Trophoblast cell (in vitro differentiated cells and primary cell): Measurements from ENCODE around the gene TBC1D22A.

Experiments
- DNase-seq, 2 donors: peaks; one replicate each; pipeline ENCODE4 v3.0.0-alpha.2; 2016
- H2AFZ ChIP-seq: 2 replicates; pipeline ENCODE4 v1.6.1; 2013; ENCODE audit warnings: low read length, moderate library complexity, mild to moderate bottlenecking; ENCODE audit not compliant: insufficient read depth, poor library complexity
- H2AK5ac ChIP-seq: 2 replicates; pipeline ENCODE4 v1.6.1; 2013; ENCODE audit warnings: mild to moderate bottlenecking, low read length
- H2BK120ac ChIP-seq: 2 replicates; pipeline ENCODE4 v1.6.1; 2013; ENCODE audit warnings: low read length, mild to moderate bottlenecking, moderate library complexity; ENCODE audit not compliant: insufficient read depth, poor library complexity
- H2BK12ac ChIP-seq: 2 replicates; pipeline ENCODE4 v1.6.1; 2013; ENCODE audit warnings: mild to moderate bottlenecking, low read length, moderate library complexity
- H2BK5ac ChIP-seq: 2 replicates; pipeline ENCODE4 v1.6.1; 2013; ENCODE audit warnings: low read length, low read depth, moderate library complexity, mild to moderate bottlenecking; ENCODE audit not compliant: poor library complexity
- H3K14ac ChIP-seq: 2 replicates; pipeline ENCODE4 v1.6.1; 2013; ENCODE audit warnings: mild to moderate bottlenecking, low read length
- H3K18ac ChIP-seq: 2 replicates; pipeline ENCODE4 v1.6.1; 2013; ENCODE audit warnings: mild to moderate bottlenecking, low read length
- H3K23ac ChIP-seq: 2 replicates; pipeline ENCODE4 v1.6.1; 2013; ENCODE audit warnings: low read length
- H3K27ac ChIP-seq: 2 replicates; pipeline ENCODE4 v1.5.1; 2013; ENCODE audit warnings: low read depth, mild to moderate bottlenecking, inconsistent platforms, low read length, moderate library complexity
- H3K27me3 ChIP-seq: 2 replicates; pipeline ENCODE4 v1.6.1; 2013; ENCODE audit warnings: inconsistent platforms, mild to moderate bottlenecking, low read length, moderate library complexity; ENCODE audit not compliant: insufficient read depth
- H3K36me3 ChIP-seq, 2 experiments: 1 replicate in 1 of 2; 2 replicates in 1 of 2; pipeline ENCODE4 v1.6.1; 2013; ENCODE audit warnings: low read length in 2 of 2, mild to moderate bottlenecking in 2 of 2, moderate library complexity in 1 of 2; ENCODE audit not compliant: insufficient read depth in 2 of 2, control insufficient read depth in 1 of 2
- H3K4ac ChIP-seq: 2 replicates; pipeline ENCODE4 v1.6.1; 2013; ENCODE audit warnings: low read depth, mild to moderate bottlenecking, low read length, moderate library complexity
- H3K4me1 ChIP-seq, 2 experiments: 1 replicate in 1 of 2; 2 replicates in 1 of 2; pipeline ENCODE4 v1.6.1; 2013; ENCODE audit warnings: low read length in 2 of 2, mild to moderate bottlenecking in 2 of 2, moderate library complexity in 1 of 2; ENCODE audit not compliant: insufficient read depth in 2 of 2, control insufficient read depth in 1 of 2
- H3K4me2 ChIP-seq: 2 replicates; pipeline ENCODE4 v1.6.1; 2013; ENCODE audit warnings: inconsistent platforms, mild to moderate bottlenecking, low read length, moderate library complexity
- H3K4me3 ChIP-seq: 2 replicates; pipeline ENCODE4 v1.5.1; 2013; ENCODE audit warnings: mild to moderate bottlenecking, low read depth, low read length, inconsistent platforms
- H3K79me1 ChIP-seq: one replicate; pipeline ENCODE4 v1.6.1; 2013; ENCODE audit warnings: low read length
- H3K79me2 ChIP-seq: 2 replicates; pipeline ENCODE4 v1.6.1; 2013; ENCODE audit warnings: low read length, mild to moderate bottlenecking; ENCODE audit not compliant: control insufficient read depth, insufficient read depth, poor library complexity
- H3K9ac ChIP-seq: 2 replicates; pipeline ENCODE4 v1.6.1; 2013; ENCODE audit warnings: mild to moderate bottlenecking, low read length
- H3K9me3 ChIP-seq: 2 replicates; pipeline ENCODE4 v1.6.1; 2013; ENCODE audit warnings: low read depth, mild to moderate bottlenecking, control low read depth, inconsistent platforms, low read length; ENCODE audit not compliant: insufficient read depth
- H4K12ac ChIP-seq: 2 replicates; pipeline ENCODE4 v1.6.1; 2013; ENCODE audit warnings: low read depth, mild to moderate bottlenecking, low read length, moderate library complexity
- H4K8ac ChIP-seq: 2 replicates; pipeline ENCODE4 v1.6.1; 2013; ENCODE audit warnings: low read depth, mild to moderate bottlenecking, low read length, moderate library complexity
- H4K91ac ChIP-seq: one replicate; pipeline ENCODE4 v1.6.1; 2013; ENCODE audit warnings: low read depth, mild to moderate bottlenecking, low read length, moderate library complexity
- WGBS: extraction: QIAGEN DNeasy Blood & Tissue Kit; methylation state at CpG from one replicate; pipeline ENCODE4 v1.1.7; 2013; ENCODE audit warnings: missing lambda C conversion rate; ENCODE audit not compliant: insufficient read length, insufficient coverage; ENCODE audit errors: extremely low coverage; 5-methylcytosine and 5-hydroxymethylcytosine counted together

Gene TBC1D22A

DNA sequence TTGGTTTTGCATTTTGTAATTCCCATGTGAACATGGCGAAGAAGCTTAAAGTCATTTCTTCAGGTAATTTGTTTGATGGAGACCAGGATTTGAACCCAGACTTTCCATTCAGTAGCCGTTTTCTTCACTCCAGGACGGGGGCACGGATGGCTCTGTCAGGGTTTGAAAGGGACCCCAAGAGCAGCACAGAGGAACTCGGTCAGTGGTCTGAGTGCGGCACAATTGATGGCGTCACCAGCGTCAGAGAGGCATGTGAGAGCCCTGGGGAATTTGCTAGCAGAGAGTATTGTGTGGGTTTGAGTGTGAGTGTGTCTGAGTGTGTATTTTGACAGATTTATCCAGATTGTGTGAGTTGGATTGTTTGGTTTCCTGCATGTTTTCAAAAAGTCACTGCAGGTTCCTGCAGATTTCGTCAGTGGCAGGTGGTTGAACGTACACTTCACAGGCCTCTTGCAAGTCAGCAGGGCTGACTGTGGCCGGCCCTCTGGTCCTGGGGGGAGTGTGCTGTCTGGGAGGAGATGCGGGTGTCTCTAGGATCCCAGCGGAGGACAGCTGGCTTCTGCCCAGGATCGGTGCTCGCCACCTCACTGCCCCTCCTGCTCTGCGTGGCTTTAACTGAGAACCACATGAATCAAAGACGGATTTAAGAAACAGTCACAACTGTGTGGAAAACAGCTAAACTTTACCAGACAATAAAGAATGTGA, 199.3 kb downstream of the TBC1D22A start:
- Histone ChIP-seq H3K79me1 (no peaks in the 10 kb centered on the region), H3K4me2 (no peak overlapping the region), H2BK12ac (no peak overlapping the region), H3K23ac (no peak overlapping the region), H3K36me3 (no peaks in the 10 kb centered on the region), H3K4me3 (no peak overlapping the region), H4K12ac (no peak overlapping the region), H3K18ac (no peak overlapping the region), H3K27ac (no peak overlapping the region), H2BK120ac (no peak overlapping the region), H3K9ac (no peak overlapping the region), H3K9me3 (no peaks in the 10 kb centered on the region), H2AK5ac (no peak overlapping the region), H3K4ac (no peak overlapping the region), H2BK5ac (no peak overlapping the region), H3K14ac (no peak overlapping the region), H4K91ac (no peak overlapping the region), H3K27me3 (no peaks in the 10 kb centered on the region), H4K8ac (no peak overlapping the region), H3K79me2 (no peaks in the 10 kb centered on the region), H3K4me1 (no peaks in the 10 kb centered on the region), H2AFZ (no peak overlapping the region)
- no CpG with 5 or more reads among the region's 17 CpGs for WGBS
- no peak for DNase-seq

DNA sequence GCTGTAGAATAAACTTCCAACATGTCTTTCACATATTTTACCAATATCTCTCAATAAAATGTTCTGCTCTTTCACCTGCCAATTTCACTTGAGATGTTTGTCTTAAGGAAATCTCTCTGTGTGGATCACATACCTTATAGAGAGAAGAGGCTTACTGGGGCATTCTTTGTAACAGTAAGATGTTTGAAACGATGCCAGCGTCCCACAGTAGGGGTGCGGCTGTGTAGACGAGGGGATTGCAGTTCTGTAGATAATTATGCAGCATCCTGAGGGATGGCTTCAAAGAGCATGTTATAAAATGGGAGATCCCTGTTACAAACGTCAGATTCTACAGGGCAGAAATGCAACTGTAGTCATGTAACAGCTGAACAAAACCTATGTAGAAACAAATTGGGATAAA, 200.0 kb downstream of the TBC1D22A start:
- no CpG with 5 or more reads among the region's 5 CpGs for WGBS
- no peak overlapping the region for H4K8ac ChIP-seq

DNA sequence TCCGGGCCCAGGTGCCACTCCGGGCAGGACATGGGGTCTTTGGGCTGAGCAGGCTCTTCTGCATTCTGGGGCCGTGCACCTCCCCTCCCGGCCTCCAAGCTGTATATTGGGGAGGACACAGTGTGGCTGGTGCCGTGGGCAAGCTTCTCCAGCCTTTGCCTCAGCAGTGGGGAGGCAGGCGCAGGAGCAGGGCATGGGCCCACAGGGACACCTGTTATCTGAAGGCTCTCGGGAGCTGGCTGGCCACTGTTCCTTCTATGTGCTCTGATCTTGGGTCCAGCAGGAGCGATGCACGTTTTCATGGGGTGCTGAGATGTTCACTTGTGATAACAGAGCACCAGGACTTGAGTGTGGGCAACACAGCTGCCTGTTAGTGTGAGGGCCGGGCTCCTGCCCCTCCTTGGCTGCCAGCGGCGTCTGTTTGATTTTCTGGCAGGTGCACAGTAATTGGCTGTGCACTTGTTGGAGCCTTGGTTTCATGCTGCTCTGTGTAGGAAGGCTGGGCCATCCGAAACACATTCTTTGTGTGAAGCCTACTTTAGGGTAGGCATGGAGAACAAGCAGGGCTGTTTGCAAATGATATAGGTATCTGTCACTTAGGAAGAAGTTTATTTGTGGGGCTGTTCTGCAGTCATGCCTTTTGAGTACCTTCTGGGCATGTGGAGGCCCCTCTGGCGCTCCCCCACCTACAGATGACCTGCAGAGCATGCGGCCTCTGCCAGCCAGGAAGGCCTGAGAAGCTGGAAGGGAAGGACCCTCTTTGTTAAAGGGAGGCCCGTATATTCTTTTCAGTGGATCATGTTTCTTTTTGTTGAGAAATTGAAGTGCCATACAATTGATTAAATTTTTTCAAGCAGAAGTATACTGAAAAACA, 201.5 kb downstream of the TBC1D22A start:
- Histone ChIP-seq H3K9me3 (no peaks in the 10 kb centered on the region), H3K4me1 (no peaks in the 10 kb centered on the region), H3K4me3 (no peak overlapping the region), H2BK12ac (no peak overlapping the region), H3K4me2 (peak overlapping the region; percentile 8), H2BK5ac (no peak overlapping the region), H3K27me3 (no peaks in the 10 kb centered on the region), H3K9ac (no peak overlapping the region), H3K79me2 (no peaks in the 10 kb centered on the region), H4K91ac (no peak overlapping the region), H3K23ac (no peak overlapping the region), H2BK120ac (no peak overlapping the region), H3K14ac (no peak overlapping the region), H3K27ac (no peak overlapping the region), H3K18ac (no peak overlapping the region), H4K8ac (no peak overlapping the region), H2AFZ (no peak overlapping the region), H2AK5ac (no peak overlapping the region), H4K12ac (no peak overlapping the region), H3K79me1 (no peaks in the 10 kb centered on the region), H3K4ac (no peak overlapping the region), H3K36me3 (no peaks in the 10 kb centered on the region)
- no peak for DNase-seq
- no CpG with 5 or more reads among the region's 16 CpGs for WGBS

More for the DNA sequence above, 200.0 kb downstream of the TBC1D22A start:
- Histone ChIP-seq H3K4me2 (no peak overlapping the region), H3K14ac (no peak overlapping the region), H4K12ac (no peak overlapping the region), H2BK12ac (no peak overlapping the region), H3K4me1 (no peaks in the 10 kb centered on the region), H3K79me2 (no peaks in the 10 kb centered on the region), H3K27me3 (no peaks in the 10 kb centered on the region), H2AFZ (no peak overlapping the region), H2BK120ac (no peak overlapping the region), H2BK5ac (no peak overlapping the region), H4K91ac (no peak overlapping the region), H3K4me3 (no peak overlapping the region), H3K79me1 (no peaks in the 10 kb centered on the region), H3K23ac (no peak overlapping the region), H2AK5ac (no peak overlapping the region), H3K27ac (no peak overlapping the region), H3K18ac (no peak overlapping the region), H3K9ac (no peak overlapping the region), H3K4ac (no peak overlapping the region), H3K36me3 (no peaks in the 10 kb centered on the region), H3K9me3 (no peaks in the 10 kb centered on the region)
- DNase-seq: no peak

DNA sequence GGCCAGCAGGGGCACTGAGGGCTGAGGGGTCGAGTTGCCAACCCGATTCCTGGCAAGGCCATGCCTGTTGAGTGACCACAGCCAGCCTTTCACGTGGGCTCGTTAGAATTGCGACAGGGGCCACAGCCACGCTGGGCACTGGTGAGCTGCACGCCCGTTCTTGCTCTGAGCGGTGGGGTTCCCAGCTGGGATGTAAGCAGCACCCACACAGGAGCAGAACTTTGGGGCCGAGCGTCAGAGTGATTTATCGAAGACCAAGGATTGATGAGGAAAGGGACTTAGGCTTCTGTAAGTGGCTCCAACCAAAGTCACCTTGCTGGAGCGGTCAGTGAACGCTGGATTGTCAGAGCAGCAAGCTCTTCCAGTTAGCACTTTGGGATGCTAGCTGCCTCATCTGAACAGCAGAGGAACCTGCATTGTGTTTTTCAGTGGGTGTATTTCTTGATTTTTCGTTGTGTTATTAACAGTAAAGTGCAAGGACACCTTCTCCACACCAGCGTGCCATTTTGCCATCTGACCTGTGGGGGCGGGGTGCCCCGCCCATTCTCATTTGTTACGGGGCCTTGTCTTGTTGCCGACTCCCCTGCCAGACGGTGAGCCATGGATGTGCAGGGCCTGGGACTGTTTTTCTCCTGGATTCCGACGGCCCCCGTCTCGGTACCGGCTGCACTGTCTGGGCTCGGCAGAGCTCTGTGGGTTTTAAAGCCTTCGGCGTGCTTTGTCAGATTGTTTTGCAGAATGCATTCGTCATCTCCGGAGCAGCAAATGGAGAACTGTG, 202.5 kb downstream of the TBC1D22A start:
- H3K27ac ChIP-seq: no peak overlapping the region
- no CpG with 5 or more reads among the region's 31 CpGs for WGBS
- H3K36me3 ChIP-seq: no peaks in the 10 kb centered on the region
- no peak overlapping the region for H4K91ac ChIP-seq
- H3K23ac ChIP-seq: no peak overlapping the region
- DNase-seq: no peak
- no peak overlapping the region for H2AK5ac ChIP-seq
- no peak overlapping the region for H2BK120ac ChIP-seq
- no peak overlapping the region for H4K12ac ChIP-seq
- no peak overlapping the region for H2BK12ac ChIP-seq
- no peak overlapping the region for H2AFZ ChIP-seq
- no peak overlapping the region for H3K14ac ChIP-seq
- H3K4me2 ChIP-seq: no peak overlapping the region
- H3K9me3 ChIP-seq: no peaks in the 10 kb centered on the region
- H2BK5ac ChIP-seq: no peak overlapping the region
- H4K8ac ChIP-seq: no peak overlapping the region
- H3K18ac ChIP-seq: no peak overlapping the region
- H3K4ac ChIP-seq: no peak overlapping the region
- H3K9ac ChIP-seq: no peak overlapping the region
- no peaks in the 10 kb centered on the region for H3K27me3 ChIP-seq
- H3K4me1 ChIP-seq: no peaks in the 10 kb centered on the region
- no peaks in the 10 kb centered on the region for H3K79me2 ChIP-seq
- H3K4me3 ChIP-seq: no peak overlapping the region
- no peaks in the 10 kb centered on the region for H3K79me1 ChIP-seq
